RWPE1 (cell line): ENCODE data around the gene SND1.
A peak's percentile ranks its signal among the peaks of the same experiment; 100 is the strongest.

ENCODE experiments used
- CTCF ChIA-PET: fragments of 350-600 bp; sonication (Branson Sonifier 250); formaldehyde crosslinking; extraction: SDS; loops from one replicate; lab custom pipeline; 2021; lab: Yijun Ruan, JAX
- POLR2A ChIA-PET: fragments of 400-600 bp; formaldehyde crosslinking; extraction: SDS; loops from one replicate; lab custom pipeline; 2020; ENCODE audit warnings: antibody characterized with exemption; ENCODE audit not compliant: low non-redundant PET; lab: Yijun Ruan, JAX
- DNase-seq: peaks from one replicate; pipeline ENCODE4 v3.0.0; 2012; ENCODE audit warnings: low spot score
- H3K27ac ChIP-seq: fragments of 450-650 bp; 2 replicates; pipeline ENCODE4 v1.5.1; 2017
- CTCF ChIP-seq: fragments of 450-650 bp; conservative IDR thresholded peaks from 2 replicates; pipeline ENCODE4 v1.5.1; 2017; ENCODE audit warnings: low read depth, mild to moderate bottlenecking

Gene SND1

GRCh38 chr7:127822822-127823508 is 171.0 kb downstream of the SND1 start:
- CTCF ChIA-PET = no interaction called here
- H3K27ac ChIP-seq = no peak overlapping the region
- POLR2A ChIA-PET = no interaction called here
- TF ChIP-seq CTCF = no peak
- DNase-seq = peak; percentile 73

- no peak for TF ChIP-seq CTCF
- DNase-seq = no peak
- ChIA-PET POLR2A (no interaction called here), CTCF (no interaction called here)
- H3K27ac ChIP-seq = no peak overlapping the region
Observed at GRCh38 chr7:127824682-127825081, 172.7 kb downstream of the SND1 start.

DNA sequence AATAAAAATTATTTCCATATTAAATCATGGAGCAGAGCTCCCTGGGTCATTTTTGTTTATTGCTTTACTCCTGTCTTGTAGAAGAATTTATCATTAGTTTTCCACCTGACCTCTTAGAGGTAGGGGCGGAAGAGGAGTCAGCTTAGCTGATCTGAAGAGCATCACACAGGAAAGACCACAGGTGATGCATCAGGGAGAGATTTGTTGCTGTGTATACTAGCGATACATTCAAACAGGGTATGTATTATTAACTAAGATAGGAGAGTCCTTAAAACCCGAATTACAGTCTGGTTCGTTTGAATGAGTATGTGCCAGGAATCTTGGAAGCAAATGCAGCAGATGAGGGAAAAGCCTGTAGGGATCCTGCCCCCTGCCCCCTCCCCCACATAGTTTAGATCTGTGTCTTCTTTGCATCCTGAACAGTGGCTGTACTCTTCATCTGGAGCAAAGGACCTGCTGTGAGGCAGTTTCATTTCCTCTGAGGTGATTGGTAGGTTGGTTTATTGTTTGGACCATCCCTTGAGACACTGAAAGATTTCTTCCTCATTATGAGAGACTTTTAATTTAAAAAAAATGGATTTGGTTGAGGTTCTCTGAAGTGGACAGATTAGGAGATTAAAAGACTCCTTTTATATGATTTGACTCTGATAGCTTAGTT is 177.0 kb downstream of the SND1 start:
- CTCF ChIA-PET = interaction anchor here (0.7 kb wide), 1 partner anchor 33 kb away, joined by 3 read pairs; no protein-coding TSS in a partner anchor
- H3K27ac ChIP-seq = no peak overlapping the region
- TF ChIP-seq CTCF = no peak
- POLR2A ChIA-PET = no interaction called here
- DNase-seq = no peak

- DNase-seq = no peak
- TF ChIP-seq CTCF = no peak
- ChIA-PET CTCF (interaction anchor here (0.6 to 1.0 kb wide), 2 partner anchors 11 to 201 kb away, joined by 3 read pairs; no protein-coding TSS in a partner anchor), POLR2A (no interaction called here)
- no peak overlapping the region for H3K27ac ChIP-seq
Observed at GRCh38 chr7:127831318-127832219, 179.6 kb downstream of the SND1 start.

DNA sequence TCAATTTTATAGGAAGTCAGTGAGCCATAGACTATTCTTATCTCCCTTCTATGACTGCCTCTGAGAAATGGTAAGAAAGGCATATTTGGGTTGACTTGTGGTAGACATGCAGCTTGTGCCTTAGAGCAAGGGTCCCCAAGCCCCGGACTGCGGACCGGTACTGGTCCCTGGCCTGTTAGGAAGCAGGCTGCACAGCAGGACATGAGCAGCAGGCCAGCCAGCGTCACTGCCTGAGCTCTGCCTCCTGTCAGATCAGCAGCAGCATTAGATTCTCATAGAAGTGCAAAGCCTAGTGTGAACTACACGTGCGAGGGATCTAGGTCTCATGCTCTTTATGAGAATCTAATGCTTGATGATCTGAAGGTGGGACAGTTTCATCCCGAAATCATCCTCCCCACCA is 180.6 kb downstream of the SND1 start:
- H3K27ac ChIP-seq = no peak overlapping the region
- no peak for DNase-seq
- ChIA-PET CTCF (no interaction called here), POLR2A (no interaction called here)
- no peak for TF ChIP-seq CTCF

- peak overlapping the region; percentile 35 for H3K27ac ChIP-seq
- ChIA-PET POLR2A (no interaction called here), CTCF (no interaction called here)
- no peak for DNase-seq
- TF ChIP-seq CTCF = no peak
Observed at GRCh38 chr7:127833641-127834040, 181.6 kb downstream of the SND1 start.
